ENCODE data around the gene CDC14A. TPM values are rescaled to one million over a fixed set of nuclear protein-coding genes. Genes with fewer than 3 reads are reported as not detected.
A peak's percentile ranks its signal among the peaks of the same experiment; 100 is the strongest.
"Not testable (repeated sequence)": the region's sequence is repeated elsewhere in the genome, so short reads cannot be mapped to it uniquely, and the experiment has no call there.

CDC14A gene
- total and polyA plus RNA-seq, 2 donors (not counting 1 experiment from before 2014, with no cell fraction given), result 1.4 to 3.5 TPM

- Histone ChIP-seq H3K9ac (ENCODE audit: insufficient read depth, low read length) (no peak overlapping the region), H3K4me3 (replicated peaks in 1 of 4; ENCODE audit: control extremely low read depth in 1 of 4, insufficient read depth in 1 of 4, low read depth in 3 of 4, low read length in 4 of 4) (no peak overlapping the region), H3K79me2 (ENCODE audit: control insufficient read depth, insufficient read depth, low read length) (no peaks in the 10 kb centered on the region), H4K20me1 (ENCODE audit: control insufficient read depth, extremely low read depth, insufficient read depth, low read length) (no peaks in the 10 kb centered on the region), H2AFZ (ENCODE audit: low read length) (peak overlapping the region; percentile 19), H3K27me3 (ENCODE audit: control insufficient read depth, insufficient read depth, low read length) (no peaks in the 10 kb centered on the region), H3K9me3 (ENCODE audit: control insufficient read depth, insufficient read depth, low read depth, low read length) (no peaks in the 10 kb centered on the region), H3K4me2 (ENCODE audit: extremely low read depth, insufficient read depth, low read length) (no peak overlapping the region), H3K27ac (ENCODE audit: insufficient read depth, low read length) (no peak overlapping the region), H3K4me1 (ENCODE audit: control insufficient read depth, extremely low read depth, insufficient read depth, low read length) (no peaks in the 10 kb centered on the region), H3K36me3 (ENCODE audit: control insufficient read depth, insufficient read depth, low read length) (no peaks in the 10 kb centered on the region)
- no peak for DNase-seq (ENCODE audit: low read depth in 2 of 2)
- TF ChIP-seq EZH2 (IDR thresholded peaks at IDR 0.05; ENCODE audit: low read length, missing control alignments) (no peak), CTCF (conservative IDR thresholded peaks at IDR 0.05 in 1 of 2, IDR thresholded peaks at IDR 0.05 in 1 of 2; ENCODE audit: low read depth in 1 of 2, low read length in 2 of 2) (no peak)
These were observed 48.1 kb downstream of the CDC14A start for GRCh38 chr1:100400404-100400803.

- Histone ChIP-seq H3K4me3 (replicated peaks in 1 of 4; ENCODE audit: control extremely low read depth in 1 of 4, insufficient read depth in 1 of 4, low read depth in 3 of 4, low read length in 4 of 4) (no peak overlapping the region), H3K9ac (ENCODE audit: insufficient read depth, low read length) (no peak overlapping the region), H3K36me3 (ENCODE audit: control insufficient read depth, insufficient read depth, low read length) (no peaks in the 10 kb centered on the region), H4K20me1 (ENCODE audit: control insufficient read depth, extremely low read depth, insufficient read depth, low read length) (no peaks in the 10 kb centered on the region), H3K4me2 (ENCODE audit: extremely low read depth, insufficient read depth, low read length) (no peak overlapping the region), H3K27ac (ENCODE audit: insufficient read depth, low read length) (no peak overlapping the region), H2AFZ (ENCODE audit: low read length) (no peak overlapping the region), H3K79me2 (ENCODE audit: control insufficient read depth, insufficient read depth, low read length) (no peaks in the 10 kb centered on the region), H3K4me1 (ENCODE audit: control insufficient read depth, extremely low read depth, insufficient read depth, low read length) (no peaks in the 10 kb centered on the region), H3K27me3 (ENCODE audit: control insufficient read depth, insufficient read depth, low read length) (no peaks in the 10 kb centered on the region), H3K9me3 (ENCODE audit: control insufficient read depth, insufficient read depth, low read depth, low read length) (no peaks in the 10 kb centered on the region)
- TF ChIP-seq EZH2 (IDR thresholded peaks at IDR 0.05; ENCODE audit: low read length, missing control alignments) (no peak), CTCF (conservative IDR thresholded peaks at IDR 0.05 in 1 of 2, IDR thresholded peaks at IDR 0.05 in 1 of 2; ENCODE audit: low read depth in 1 of 2, low read length in 2 of 2) (no peak)
- peak in 1 of 2 donors; percentile 45 for DNase-seq (ENCODE audit: low read depth in 2 of 2)
These were observed 52.5 kb downstream of the CDC14A start for GRCh38 chr1:100404821-100405220.

- H3K9me3 ChIP-seq (ENCODE audit: control insufficient read depth, insufficient read depth, low read depth, low read length); DNase-seq (ENCODE audit: low read depth in 2 of 2); H3K36me3 ChIP-seq (ENCODE audit: control insufficient read depth, insufficient read depth, low read length); H2AFZ ChIP-seq (ENCODE audit: low read length); H4K20me1 ChIP-seq (ENCODE audit: control insufficient read depth, extremely low read depth, insufficient read depth, low read length); H3K27ac ChIP-seq (ENCODE audit: insufficient read depth, low read length); H3K79me2 ChIP-seq (ENCODE audit: control insufficient read depth, insufficient read depth, low read length); H3K9ac ChIP-seq (ENCODE audit: insufficient read depth, low read length); H3K4me1 ChIP-seq (ENCODE audit: control insufficient read depth, extremely low read depth, insufficient read depth, low read length); H3K4me3 ChIP-seq (replicated peaks in 1 of 4; ENCODE audit: control extremely low read depth in 1 of 4, insufficient read depth in 1 of 4, low read depth in 3 of 4, low read length in 4 of 4); H3K27me3 ChIP-seq (ENCODE audit: control insufficient read depth, insufficient read depth, low read length); H3K4me2 ChIP-seq (ENCODE audit: extremely low read depth, insufficient read depth, low read length): not testable (repeated sequence)
These were observed 53.6 kb downstream of the CDC14A start for GRCh38 chr1:100405902-100406301.

GRCh38 chr1:100407390-100407789 lies 55.1 kb downstream of the CDC14A start:
- H4K20me1 ChIP-seq (ENCODE audit: control insufficient read depth, extremely low read depth, insufficient read depth, low read length); H3K4me2 ChIP-seq (ENCODE audit: extremely low read depth, insufficient read depth, low read length); H3K36me3 ChIP-seq (ENCODE audit: control insufficient read depth, insufficient read depth, low read length); H3K4me1 ChIP-seq (ENCODE audit: control insufficient read depth, extremely low read depth, insufficient read depth, low read length); H3K27ac ChIP-seq (ENCODE audit: insufficient read depth, low read length); H3K9ac ChIP-seq (ENCODE audit: insufficient read depth, low read length); H3K9me3 ChIP-seq (ENCODE audit: control insufficient read depth, insufficient read depth, low read depth, low read length); H3K27me3 ChIP-seq (ENCODE audit: control insufficient read depth, insufficient read depth, low read length); H3K79me2 ChIP-seq (ENCODE audit: control insufficient read depth, insufficient read depth, low read length); DNase-seq (ENCODE audit: low read depth in 2 of 2); H2AFZ ChIP-seq (ENCODE audit: low read length); H3K4me3 ChIP-seq (replicated peaks in 1 of 4; ENCODE audit: control extremely low read depth in 1 of 4, insufficient read depth in 1 of 4, low read depth in 3 of 4, low read length in 4 of 4): not testable (repeated sequence)

Measured in fibroblast of lung (primary cell).